GM23338 (cell line): ENCODE measurements around the gene C15orf62. TPM values are rescaled to one million over a fixed set of nuclear protein-coding genes. Genes with fewer than 3 reads are reported as not detected.
A peak's percentile ranks its signal among the peaks of the same experiment; 100 is the strongest.

Source experiments
- ATAC-seq: fragments of 200-7000 bp; cut with Tn5 transposase; 3 replicates; pipeline ENCODE4 v1.9.1; 2020
- DNase-seq: peaks from one replicate; pipeline ENCODE4 v3.0.0-alpha.2; 2015; ENCODE audit warnings: low spot score
- H2AFZ ChIP-seq: fragments of 200-600 bp; sonication (generic); 2 replicates; pipeline ENCODE4 v1.8.0; 2016; ENCODE audit warnings: antibody characterized with exemption, mild to moderate bottlenecking, moderate library complexity
- H3F3A ChIP-seq: fragments of 200-600 bp; sonication (generic); replicated peaks from 2 replicates; pipeline ENCODE4 v1.8.0; 2017; ENCODE audit warnings: antibody characterized with exemption, mixed run types, low read depth
- H3K27ac ChIP-seq: fragments of 200-600 bp; sonication (generic); 2 replicates; pipeline ENCODE4 v1.6.1; 2016; ENCODE audit warnings: low read depth
- H3K27me3 ChIP-seq: fragments of 200-600 bp; sonication (generic); 2 replicates; pipeline ENCODE4 v1.8.0; 2016; ENCODE audit warnings: mild to moderate bottlenecking, mixed run types, moderate library complexity; ENCODE audit not compliant: insufficient read depth
- H3K36me3 ChIP-seq: fragments of 200-600 bp; sonication (generic); 2 replicates; pipeline ENCODE4 v1.8.0; 2016; ENCODE audit warnings: mild to moderate bottlenecking; ENCODE audit not compliant: insufficient read depth
- H3K4me1 ChIP-seq: fragments of 200-600 bp; sonication (generic); 2 replicates; pipeline ENCODE4 v1.8.0; 2016; ENCODE audit warnings: mild to moderate bottlenecking, moderate library complexity; ENCODE audit not compliant: insufficient read depth
- H3K4me2 ChIP-seq: fragments of 200-600 bp; sonication (generic); 2 replicates; pipeline ENCODE4 v1.7.1; 2017; ENCODE audit warnings: mixed run types
- H3K4me3 ChIP-seq: fragments of 200-600 bp; sonication (generic); 2 replicates; pipeline ENCODE4 v1.6.1; 2016; ENCODE audit warnings: mixed run types
- H3K79me2 ChIP-seq: fragments of 200-600 bp; sonication (generic); replicated peaks from 2 replicates; pipeline ENCODE4 v1.8.0; 2017; ENCODE audit warnings: mild to moderate bottlenecking; ENCODE audit not compliant: insufficient read depth
- H3K9me2 ChIP-seq: fragments of 200-600 bp; sonication (generic); 2 replicates; pipeline ENCODE4 v1.8.0; 2017; ENCODE audit not compliant: insufficient read depth
- H4K20me1 ChIP-seq: fragments of 200-600 bp; sonication (generic); replicated peaks from 2 replicates; pipeline ENCODE4 v1.8.0; 2017; ENCODE audit warnings: mild to moderate bottlenecking; ENCODE audit not compliant: insufficient read depth
- H3K27ac Mint-ChIP-seq: 2 replicates; pipeline ENCODE4 v1.8.0; 2020; ENCODE audit warnings: inconsistent platforms, mild to moderate bottlenecking, moderate library complexity, mixed read lengths
- H3K27me3 Mint-ChIP-seq: 3 replicates; pipeline ENCODE4 v1.8.0; 2022; ENCODE audit warnings: low read depth, mild to moderate bottlenecking, moderate library complexity, mixed read lengths, inconsistent platforms; ENCODE audit not compliant: insufficient read depth, poor library complexity
- H3K36me3 Mint-ChIP-seq: 3 replicates; pipeline ENCODE4 v1.8.0; 2021; ENCODE audit warnings: low read depth, mild to moderate bottlenecking, inconsistent platforms, moderate library complexity, mixed read lengths
- H3K4me1 Mint-ChIP-seq: 3 replicates; pipeline ENCODE4 v1.8.0; 2020; ENCODE audit warnings: mild to moderate bottlenecking, inconsistent platforms, mixed read lengths
- H3K4me3 Mint-ChIP-seq: 3 replicates; pipeline ENCODE4 v1.8.0; 2021; ENCODE audit warnings: moderate library complexity, mild to moderate bottlenecking, inconsistent platforms, mixed read lengths
- H3K9me3 Mint-ChIP-seq: 3 replicates; pipeline ENCODE4 v1.8.0; 2020; ENCODE audit warnings: moderate library complexity, mild to moderate bottlenecking, inconsistent platforms, mixed read lengths
- CREB1 ChIP-seq: fragments of 250-450 bp; sonication (Bioruptor Pico); IDR thresholded peaks from 2 replicates; pipeline ENCODE4 v1.5.0; 2020; ENCODE audit warnings: low read depth, mild to moderate bottlenecking, moderate library complexity
- EZH2 ChIP-seq: fragments of 200-600 bp; sonication (generic); IDR thresholded peaks from one replicate; pipeline ENCODE4 v1.8.0; 2017; ENCODE audit warnings: antibody characterized with exemption, mild to moderate bottlenecking, low read depth; ENCODE audit not compliant: unreplicated experiment
- POLR2AphosphoS5 ChIP-seq: IDR thresholded peaks from 2 replicates; pipeline ENCODE4 v1.6.1; 2016; ENCODE audit warnings: antibody characterized with exemption, low read depth
- STAT1 ChIP-seq: IDR thresholded peaks from one replicate; pipeline ENCODE4 v1.6.1; 2016; ENCODE audit warnings: antibody characterized with exemption; ENCODE audit not compliant: unreplicated experiment
- ZNF114 ChIP-seq: fragments of 250-450 bp; sonication (Bioruptor Pico); IDR thresholded peaks from 2 replicates; pipeline ENCODE4 v1.5.0; 2020; ENCODE audit warnings: mild to moderate bottlenecking, moderate library complexity
- ZNF331 ChIP-seq: fragments of 250-450 bp; sonication (Bioruptor Pico); IDR thresholded peaks from 2 replicates; pipeline ENCODE4 v1.5.0; 2020; ENCODE audit warnings: low read depth, mild to moderate bottlenecking, moderate library complexity
- polyA plus RNA-seq: library from polyadenylated mRNA; unstranded; fragments of >200 nt; fragmentation: Nextera tagmentation; extraction: Ambion mirVana; gene quantifications from 2 replicates; pipeline ENCODE4 v1.2.1, GENCODE V29; 2016
- total RNA-seq: library from RNA; depleted of rRNA; stranded (reverse); fragments of >200 nt; shearing (Covaris generic); gene quantifications from 2 replicates; pipeline ENCODE4 v1.2.3, GENCODE V29; 2014
- TF ChIP-seq, protein P1 (sequence below), 2 experiments: fragments of 200-600 bp in 1 of 2; sonication (generic) in 1 of 2; conservative IDR thresholded peaks; 2 replicates each; pipeline versions ENCODE4 v1.5.1 to v1.6.1; 2016 to 2017; ENCODE audit warnings: antibody characterized with exemption in 2 of 2, low read depth in 2 of 2, mild to moderate bottlenecking in 2 of 2, moderate library complexity in 1 of 2
- TF ChIP-seq, protein P2 (sequence below): IDR thresholded peaks from 2 replicates; pipeline ENCODE4 v1.6.1; 2016; ENCODE audit warnings: antibody characterized with exemption
- TF ChIP-seq, protein P3 (sequence below): IDR thresholded peaks from one replicate; pipeline ENCODE4 v1.6.1; 2018; ENCODE audit warnings: antibody characterized with exemption; ENCODE audit not compliant: unreplicated experiment

Gene C15orf62
- total and polyA plus RNA-seq, 2 experiments from 2014 or later, result 0.16 to 0.80 TPM

- TF ChIP-seq, protein P1, sequence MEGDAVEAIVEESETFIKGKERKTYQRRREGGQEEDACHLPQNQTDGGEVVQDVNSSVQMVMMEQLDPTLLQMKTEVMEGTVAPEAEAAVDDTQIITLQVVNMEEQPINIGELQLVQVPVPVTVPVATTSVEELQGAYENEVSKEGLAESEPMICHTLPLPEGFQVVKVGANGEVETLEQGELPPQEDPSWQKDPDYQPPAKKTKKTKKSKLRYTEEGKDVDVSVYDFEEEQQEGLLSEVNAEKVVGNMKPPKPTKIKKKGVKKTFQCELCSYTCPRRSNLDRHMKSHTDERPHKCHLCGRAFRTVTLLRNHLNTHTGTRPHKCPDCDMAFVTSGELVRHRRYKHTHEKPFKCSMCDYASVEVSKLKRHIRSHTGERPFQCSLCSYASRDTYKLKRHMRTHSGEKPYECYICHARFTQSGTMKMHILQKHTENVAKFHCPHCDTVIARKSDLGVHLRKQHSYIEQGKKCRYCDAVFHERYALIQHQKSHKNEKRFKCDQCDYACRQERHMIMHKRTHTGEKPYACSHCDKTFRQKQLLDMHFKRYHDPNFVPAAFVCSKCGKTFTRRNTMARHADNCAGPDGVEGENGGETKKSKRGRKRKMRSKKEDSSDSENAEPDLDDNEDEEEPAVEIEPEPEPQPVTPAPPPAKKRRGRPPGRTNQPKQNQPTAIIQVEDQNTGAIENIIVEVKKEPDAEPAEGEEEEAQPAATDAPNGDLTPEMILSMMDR (conservative IDR thresholded peaks at IDR 0.05; ENCODE audit: low read depth in 2 of 2), result peak; percentile 41 to 50
Observed at GRCh38 chr15:40785164-40785563, 15.4 kb downstream of the C15orf62 start (continued).

DNA sequence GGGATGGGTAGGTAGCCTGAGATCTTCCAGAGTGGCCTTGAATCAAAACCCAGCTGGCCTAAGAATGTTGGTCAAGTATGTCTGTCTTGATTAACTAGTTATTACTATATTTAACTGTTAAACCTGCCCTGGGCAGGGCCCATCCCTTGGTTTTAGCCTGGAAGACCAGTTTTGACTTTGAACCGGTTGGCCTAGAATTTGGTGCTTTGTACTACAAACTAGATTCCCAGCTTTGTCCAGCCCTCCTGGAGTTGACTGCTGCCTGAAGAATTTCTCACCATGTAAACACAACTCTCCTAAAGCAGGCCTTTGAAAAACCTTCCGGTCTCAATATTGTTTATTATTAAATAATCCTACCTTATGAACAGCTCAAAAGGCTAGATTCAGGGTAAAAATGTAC lies 16.0 kb downstream of the C15orf62 start:
- Histone ChIP-seq H3K79me2 (peaks cover 32% of the 10 kb centered on the region), H4K20me1 (no peaks in the 10 kb centered on the region), H3K27me3 (no peaks in the 10 kb centered on the region), H3F3A (peaks cover 9% of the 10 kb centered on the region; the same call in 1 of the 2 replicates), H3K4me1 (peaks cover 52% of the 10 kb centered on the region), H3K9me2 (no peaks in the 10 kb centered on the region), H3K4me3 (no peak overlapping the region), H3K27ac (peak overlapping the region; percentile 24; the same call in 1 of the 2 replicates), H3K4me2 (peak overlapping the region; percentile 72), H2AFZ (no peak overlapping the region), H3K36me3 (no peaks in the 10 kb centered on the region)
- H3K4me1 Mint-ChIP-seq, result peaks cover 66% of the 10 kb centered on the region
- ATAC-seq (no peak), DNase-seq (no peak)
- TF ChIP-seq ZNF331 (CRISPR knock-in tag), result no peak
- TF ChIP-seq STAT1, result no peak
- no peak for TF ChIP-seq ZNF114
- TF ChIP-seq EZH2, result no peak
- TF ChIP-seq, protein P1 (conservative IDR thresholded peaks at IDR 0.05; ENCODE audit: low read depth in 2 of 2), result no peak
- no peak for TF ChIP-seq CREB1 (CRISPR knock-in tag)
- TF ChIP-seq POLR2AphosphoS5, result no peak
- H3K4me3 Mint-ChIP-seq, result no peak overlapping the region
- H3K9me3 Mint-ChIP-seq, result no peaks in the 10 kb centered on the region
- no peak overlapping the region for H3K27ac Mint-ChIP-seq
- no peaks in the 10 kb centered on the region; the same call in 2 of the 3 replicates for H3K36me3 Mint-ChIP-seq
- H3K27me3 Mint-ChIP-seq, result peaks cover 13% of the 10 kb centered on the region

DNA sequence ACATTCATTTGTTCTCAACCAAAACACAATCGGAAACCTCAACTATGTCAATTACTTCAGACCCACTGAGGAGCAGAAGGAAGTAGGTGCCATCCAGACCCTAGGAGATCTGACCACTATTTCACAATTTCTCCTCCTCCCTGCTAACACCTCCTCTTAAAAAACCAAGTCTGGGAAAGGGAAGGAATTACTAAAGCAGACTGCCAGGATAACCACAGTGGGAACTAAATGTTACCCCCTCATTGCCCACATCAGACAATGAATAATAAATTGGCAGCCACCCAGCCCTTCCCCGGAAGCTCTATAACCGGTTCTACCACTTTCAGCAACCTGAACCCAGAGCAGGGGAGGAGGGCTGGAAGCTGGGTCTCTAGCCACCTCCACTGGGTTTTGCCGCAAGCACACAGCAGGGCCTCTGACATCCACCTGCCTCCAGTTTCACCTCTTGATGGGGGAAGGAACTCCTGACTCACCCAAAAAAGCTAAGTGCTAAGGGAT lies 17.6 kb downstream of the C15orf62 start:
- Histone ChIP-seq H3K27me3 (no peaks in the 10 kb centered on the region), H3K4me2 (peak overlapping the region; percentile 72), H3K4me3 (peak overlapping the region; percentile 41), H3K4me1 (peaks cover 52% of the 10 kb centered on the region), H3K9me2 (no peaks in the 10 kb centered on the region), H4K20me1 (0 out of 2 replicates have a peak, but pooled peaks cover 3% of the 10 kb centered on the region), H3F3A (peaks cover 9% of the 10 kb centered on the region; the same call in 1 of the 2 replicates), H3K36me3 (no peaks in the 10 kb centered on the region), H2AFZ (no peak overlapping the region), H3K79me2 (peaks cover 32% of the 10 kb centered on the region), H3K27ac (peak overlapping the region; percentile 60; the same call in 1 of the 2 replicates)
- TF ChIP-seq ZNF114, result no peak
- TF ChIP-seq, protein P2, sequence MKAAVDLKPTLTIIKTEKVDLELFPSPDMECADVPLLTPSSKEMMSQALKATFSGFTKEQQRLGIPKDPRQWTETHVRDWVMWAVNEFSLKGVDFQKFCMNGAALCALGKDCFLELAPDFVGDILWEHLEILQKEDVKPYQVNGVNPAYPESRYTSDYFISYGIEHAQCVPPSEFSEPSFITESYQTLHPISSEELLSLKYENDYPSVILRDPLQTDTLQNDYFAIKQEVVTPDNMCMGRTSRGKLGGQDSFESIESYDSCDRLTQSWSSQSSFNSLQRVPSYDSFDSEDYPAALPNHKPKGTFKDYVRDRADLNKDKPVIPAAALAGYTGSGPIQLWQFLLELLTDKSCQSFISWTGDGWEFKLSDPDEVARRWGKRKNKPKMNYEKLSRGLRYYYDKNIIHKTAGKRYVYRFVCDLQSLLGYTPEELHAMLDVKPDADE, result no peak
- TF ChIP-seq, protein P3, sequence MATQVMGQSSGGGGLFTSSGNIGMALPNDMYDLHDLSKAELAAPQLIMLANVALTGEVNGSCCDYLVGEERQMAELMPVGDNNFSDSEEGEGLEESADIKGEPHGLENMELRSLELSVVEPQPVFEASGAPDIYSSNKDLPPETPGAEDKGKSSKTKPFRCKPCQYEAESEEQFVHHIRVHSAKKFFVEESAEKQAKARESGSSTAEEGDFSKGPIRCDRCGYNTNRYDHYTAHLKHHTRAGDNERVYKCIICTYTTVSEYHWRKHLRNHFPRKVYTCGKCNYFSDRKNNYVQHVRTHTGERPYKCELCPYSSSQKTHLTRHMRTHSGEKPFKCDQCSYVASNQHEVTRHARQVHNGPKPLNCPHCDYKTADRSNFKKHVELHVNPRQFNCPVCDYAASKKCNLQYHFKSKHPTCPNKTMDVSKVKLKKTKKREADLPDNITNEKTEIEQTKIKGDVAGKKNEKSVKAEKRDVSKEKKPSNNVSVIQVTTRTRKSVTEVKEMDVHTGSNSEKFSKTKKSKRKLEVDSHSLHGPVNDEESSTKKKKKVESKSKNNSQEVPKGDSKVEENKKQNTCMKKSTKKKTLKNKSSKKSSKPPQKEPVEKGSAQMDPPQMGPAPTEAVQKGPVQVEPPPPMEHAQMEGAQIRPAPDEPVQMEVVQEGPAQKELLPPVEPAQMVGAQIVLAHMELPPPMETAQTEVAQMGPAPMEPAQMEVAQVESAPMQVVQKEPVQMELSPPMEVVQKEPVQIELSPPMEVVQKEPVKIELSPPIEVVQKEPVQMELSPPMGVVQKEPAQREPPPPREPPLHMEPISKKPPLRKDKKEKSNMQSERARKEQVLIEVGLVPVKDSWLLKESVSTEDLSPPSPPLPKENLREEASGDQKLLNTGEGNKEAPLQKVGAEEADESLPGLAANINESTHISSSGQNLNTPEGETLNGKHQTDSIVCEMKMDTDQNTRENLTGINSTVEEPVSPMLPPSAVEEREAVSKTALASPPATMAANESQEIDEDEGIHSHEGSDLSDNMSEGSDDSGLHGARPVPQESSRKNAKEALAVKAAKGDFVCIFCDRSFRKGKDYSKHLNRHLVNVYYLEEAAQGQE, result no peak
- TF ChIP-seq STAT1, result no peak
- peak; percentile 56; the same call in 1 of the 2 replicates for TF ChIP-seq POLR2AphosphoS5
- no peaks in the 10 kb centered on the region for H3K9me3 Mint-ChIP-seq
- peak overlapping the region; percentile 60 for H3K4me3 Mint-ChIP-seq
- peaks cover 13% of the 10 kb centered on the region for H3K27me3 Mint-ChIP-seq
- peaks cover 6% of the 10 kb centered on the region; the same call in 1 of the 3 replicates for H3K36me3 Mint-ChIP-seq
- peaks cover 64% of the 10 kb centered on the region for H3K4me1 Mint-ChIP-seq
- peak overlapping the region; percentile 96 for H3K27ac Mint-ChIP-seq
- DNase-seq, result peak; percentile 94
- ATAC-seq, result peak; percentile 86
